Panc1 (cell line): Measurements from ENCODE around the gene BPGM.

ENCODE experiments used
- SIN3A ChIP-seq: IDR thresholded peaks from 2 replicates; pipeline ENCODE4 v1.6.1; 2012; ENCODE audit warnings: low read depth, mild to moderate bottlenecking, low read length, moderate library complexity, borderline replicate concordance; ENCODE audit not compliant: insufficient read depth
- TCF7L2 ChIP-seq: IDR thresholded peaks from 2 replicates; pipeline ENCODE4 v1.6.1; 2011; ENCODE audit warnings: mild to moderate bottlenecking, low read depth, low read length, inconsistent platforms
- TF ChIP-seq, protein P1 (sequence below): fragments of 450-650 bp; IDR thresholded peaks from 2 replicates; pipeline ENCODE4 v1.5.1; 2017; ENCODE audit warnings: mild to moderate bottlenecking

GRCh38 chr7:134632052-134632451, 14.6 kb upstream of the BPGM start:
- TF ChIP-seq SIN3A (no peak), TCF7L2 (no peak)
- TF ChIP-seq, protein P1, sequence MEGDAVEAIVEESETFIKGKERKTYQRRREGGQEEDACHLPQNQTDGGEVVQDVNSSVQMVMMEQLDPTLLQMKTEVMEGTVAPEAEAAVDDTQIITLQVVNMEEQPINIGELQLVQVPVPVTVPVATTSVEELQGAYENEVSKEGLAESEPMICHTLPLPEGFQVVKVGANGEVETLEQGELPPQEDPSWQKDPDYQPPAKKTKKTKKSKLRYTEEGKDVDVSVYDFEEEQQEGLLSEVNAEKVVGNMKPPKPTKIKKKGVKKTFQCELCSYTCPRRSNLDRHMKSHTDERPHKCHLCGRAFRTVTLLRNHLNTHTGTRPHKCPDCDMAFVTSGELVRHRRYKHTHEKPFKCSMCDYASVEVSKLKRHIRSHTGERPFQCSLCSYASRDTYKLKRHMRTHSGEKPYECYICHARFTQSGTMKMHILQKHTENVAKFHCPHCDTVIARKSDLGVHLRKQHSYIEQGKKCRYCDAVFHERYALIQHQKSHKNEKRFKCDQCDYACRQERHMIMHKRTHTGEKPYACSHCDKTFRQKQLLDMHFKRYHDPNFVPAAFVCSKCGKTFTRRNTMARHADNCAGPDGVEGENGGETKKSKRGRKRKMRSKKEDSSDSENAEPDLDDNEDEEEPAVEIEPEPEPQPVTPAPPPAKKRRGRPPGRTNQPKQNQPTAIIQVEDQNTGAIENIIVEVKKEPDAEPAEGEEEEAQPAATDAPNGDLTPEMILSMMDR, result no peak
